CD14-positive monocyte (primary cell): ENCODE data around the gene BSND. TPM values are rescaled to one million over a fixed set of nuclear protein-coding genes. Genes with fewer than 3 reads are reported as not detected.

ENCODE experiments used
- DNase-seq, 3 donors: peaks; one replicate each; pipeline ENCODE4 v3.0.0-alpha.2; 2011 to 2022
- H2AFZ ChIP-seq: 2 replicates; pipeline ENCODE4 v1.6.0; 2012; ENCODE audit warnings: mild to moderate bottlenecking, low read depth, low read length, inconsistent platforms; ENCODE audit not compliant: insufficient read depth, poor library complexity, severe bottlenecking
- H3K27ac ChIP-seq, 2 donors: 1 replicate in 1 of 2; 2 replicates in 1 of 2; pipeline ENCODE4 v1.5.1; 2012 to 2013; ENCODE audit warnings: low read length in 2 of 2, control low read depth in 1 of 2, inconsistent platforms in 1 of 2, low read depth in 1 of 2, mild to moderate bottlenecking in 1 of 2
- H3K27me3 ChIP-seq, 2 donors: one replicate each; pipeline versions ENCODE4 v1.6.0 to v1.6.1; 2011 to 2013; ENCODE audit warnings: low read length in 2 of 2; ENCODE audit not compliant: control insufficient read depth in 2 of 2, insufficient read depth in 2 of 2
- H3K36me3 ChIP-seq, 2 donors: replicated peaks in 1 of 2; 1 replicate in 1 of 2; 2 replicates in 1 of 2; pipeline versions ENCODE4 v1.5.1 to v1.6.1; 2012 to 2013; ENCODE audit warnings: low read length in 2 of 2, control low read depth in 1 of 2, inconsistent platforms in 1 of 2, mild to moderate bottlenecking in 1 of 2; ENCODE audit not compliant: insufficient read depth in 2 of 2, control insufficient read depth in 1 of 2
- H3K4me1 ChIP-seq, 2 donors: 1 replicate in 1 of 2; 2 replicates in 1 of 2; pipeline versions ENCODE4 v1.5.1 to v1.6.1; 2012 to 2013; ENCODE audit warnings: low read length in 2 of 2, control low read depth in 1 of 2, inconsistent platforms in 1 of 2, mild to moderate bottlenecking in 1 of 2, moderate library complexity in 1 of 2; ENCODE audit not compliant: insufficient read depth in 2 of 2, control insufficient read depth in 1 of 2
- H3K4me2 ChIP-seq: replicated peaks from 2 replicates; pipeline ENCODE3; 2012; ENCODE audit warnings: low read length, moderate library complexity, mild to moderate bottlenecking; ENCODE audit not compliant: poor library complexity, severe bottlenecking; ENCODE audit errors: extremely low read depth
- H3K4me3 ChIP-seq, 3 experiments: fragments of 200-600 bp in 1 of 3; sonication (generic) in 1 of 3; replicated peaks in 1 of 3; 1 replicate in 2 of 3; 2 replicates in 1 of 3; pipeline ENCODE4 v1.5.1; 2011 to 2013; ENCODE audit warnings: low read length in 3 of 3, mild to moderate bottlenecking in 3 of 3, control low read depth in 2 of 3, low read depth in 2 of 3, inconsistent platforms in 1 of 3, moderate library complexity in 1 of 3
- H3K79me2 ChIP-seq: 2 replicates; pipeline ENCODE4 v1.6.0; 2012; ENCODE audit warnings: mild to moderate bottlenecking, control low read depth, inconsistent platforms, low read length, moderate library complexity; ENCODE audit not compliant: insufficient read depth
- H3K9ac ChIP-seq: 2 replicates; pipeline ENCODE4 v1.6.0; 2017; ENCODE audit warnings: low read length, mild to moderate bottlenecking; ENCODE audit not compliant: insufficient read depth, poor library complexity, severe bottlenecking
- H3K9me3 ChIP-seq, 2 donors: replicated peaks in 1 of 2; 1 replicate in 1 of 2; 2 replicates in 1 of 2; pipeline versions ENCODE4 v1.5.1 to v1.6.1; 2012 to 2013; ENCODE audit warnings: low read length in 2 of 2, control low read depth in 1 of 2; ENCODE audit not compliant: control insufficient read depth in 1 of 2, insufficient read depth in 1 of 2
- H4K20me1 ChIP-seq: 2 replicates; pipeline ENCODE4 v1.6.0; 2012; ENCODE audit warnings: mild to moderate bottlenecking, low read length, control low read depth, moderate library complexity; ENCODE audit not compliant: insufficient read depth
- H3K27ac Mint-ChIP-seq, 7 donors: one replicate each; pipeline ENCODE4 v1.8.0; 2020; ENCODE audit warnings: mild to moderate bottlenecking in 7 of 7, mixed read lengths in 7 of 7, moderate library complexity in 6 of 7, inconsistent platforms in 2 of 7
- H3K27me3 Mint-ChIP-seq, 3 donors: one replicate each; pipeline ENCODE4 v1.8.0; 2021 to 2022; ENCODE audit warnings: low read depth in 3 of 3, mild to moderate bottlenecking in 3 of 3, mixed read lengths in 3 of 3, moderate library complexity in 3 of 3, inconsistent platforms in 1 of 3
- H3K36me3 Mint-ChIP-seq, 2 donors: one replicate each; pipeline ENCODE4 v1.8.0; 2020; ENCODE audit warnings: mixed read lengths in 2 of 2, inconsistent platforms in 1 of 2, mild to moderate bottlenecking in 1 of 2
- H3K4me1 Mint-ChIP-seq: one replicate; pipeline ENCODE4 v1.8.0; 2020; ENCODE audit warnings: mild to moderate bottlenecking, mixed read lengths
- H3K4me3 Mint-ChIP-seq, 2 donors: one replicate each; pipeline ENCODE4 v1.8.0; 2020; ENCODE audit warnings: mild to moderate bottlenecking in 2 of 2, mixed read lengths in 2 of 2, moderate library complexity in 1 of 2
- H3K9me3 Mint-ChIP-seq, 7 donors: one replicate each; pipeline ENCODE4 v1.8.0; 2020 to 2022; ENCODE audit warnings: mixed read lengths in 7 of 7, mild to moderate bottlenecking in 6 of 7, moderate library complexity in 6 of 7, inconsistent platforms in 2 of 7
- CTCF ChIP-seq: fragments of 200-600 bp; IDR thresholded peaks from one replicate; pipeline ENCODE4 v1.8.0; 2022; ENCODE audit warnings: antibody characterized with exemption, mild to moderate bottlenecking
- WGBS: methylation state at CpG from one replicate; pipeline ENCODE4 v1.1.5; 2013; ENCODE audit warnings: missing lambda C conversion rate; ENCODE audit not compliant: insufficient coverage; 5-methylcytosine and 5-hydroxymethylcytosine counted together
- intact Hi-C, 2 donors: fragments of 100-400 bp; cut with micrococcal nuclease; formaldehyde crosslinking; loops; one replicate each; pipeline versions ENCODE4 v1.15.0 to v1.15.1; 2023
- polyA plus RNA-seq, 3 donors: library from polyadenylated mRNA; depleted of rRNA in 1 of 3; unstranded in 2 of 3; stranded (reverse) in 1 of 3; fragments of 300-500 nt in 2 of 3; fragments of >200 nt in 1 of 3; fragmentation: Illumina TruSeq in 2 of 3; gene quantifications; 1 replicate in 2 of 3; 2 replicates in 1 of 3; pipeline ENCODE4 v1.2.3, GENCODE V29; 2012 to 2021

The BSND gene
- polyA plus RNA-seq, 3 donors, result not detected

GRCh38 chr1:54965624-54966340 lies 33.0 kb upstream of the BSND start:
- Histone ChIP-seq H3K79me2 (no peaks in the 10 kb centered on the region), H3K4me3 (peak overlapping the region in 2 of 3 experiments; percentile 38 to 41), H4K20me1 (no peaks in the 10 kb centered on the region), H3K4me1 (peaks cover 31 to 38% of the 10 kb centered on the region in 2 donors), H3K9ac (peak overlapping the region; percentile 32), H3K27ac (peak overlapping the region; percentile 77 to 85), H3K4me2 (peak overlapping the region; percentile 62), H3K9me3 (no peaks in the 10 kb centered on the region), H3K36me3 (no peaks in the 10 kb centered on the region), H2AFZ (peak overlapping the region; percentile 65), H3K27me3 (no peaks in the 10 kb centered on the region)
- TF ChIP-seq CTCF, result no peak
- Mint-ChIP-seq H3K4me3 (peak overlapping the region; percentile 56 to 75), H3K27me3 (peaks cover 0 to 4% (median 0%) of the 10 kb centered on the region in 3 donors), H3K36me3 (no peaks in the 10 kb centered on the region), H3K9me3 (peaks cover 0 to 8% (median 2%) of the 10 kb centered on the region in 7 donors), H3K27ac (peak overlapping the region; percentile 92 to 98 (median 96)), H3K4me1 (peaks cover 38% of the 10 kb centered on the region)
- peak; percentile 90 to 96 (median 96) for DNase-seq
- intact Hi-C loops, result no loop called here
- WGBS, result 0% methylated on average over 2 of the region's 7 CpGs

- Histone ChIP-seq H2AFZ (no peak overlapping the region), H3K27me3 (no peaks in the 10 kb centered on the region), H3K79me2 (no peaks in the 10 kb centered on the region), H3K4me1 (peaks cover 40 to 48% of the 10 kb centered on the region in 2 donors), H3K27ac (peak overlapping the region; percentile 77 to 85), H3K4me3 (no peak overlapping the region), H3K36me3 (no peaks in the 10 kb centered on the region), H3K4me2 (no peak overlapping the region), H3K9ac (no peak overlapping the region), H3K9me3 (no peaks in the 10 kb centered on the region), H4K20me1 (no peaks in the 10 kb centered on the region)
- Mint-ChIP-seq H3K9me3 (peaks cover 0 to 12% (median 2%) of the 10 kb centered on the region in 7 donors), H3K36me3 (no peaks in the 10 kb centered on the region), H3K27ac (peak overlapping the region; percentile 92 to 98 (median 96)), H3K4me1 (peaks cover 47% of the 10 kb centered on the region), H3K4me3 (peak overlapping the region in 1 of 2 donors; percentile 48), H3K27me3 (peaks cover 0 to 6% (median 0%) of the 10 kb centered on the region in 3 donors)
- 86% methylated on average over 3 of the region's 5 CpGs for WGBS
- DNase-seq, result peak in 2 of 3 donors; percentile 41 to 48
- TF ChIP-seq CTCF, result no peak
- intact Hi-C loops, result no loop called here
Observed at GRCh38 chr1:54967372-54967771, 31.4 kb upstream of the BSND start.
